OCI-LY3 (cell line): ENCODE measurements around the gene WDR18.

ENCODE experiments used
- H2AFZ ChIP-seq: fragments of 200-600, 300-600 bp; shearing (Covaris generic); 2 replicates; pipeline ENCODE4 v1.6.0; 2014; ENCODE audit warnings: antibody characterized with exemption, low read depth, low read length
- H3K27ac ChIP-seq: fragments of 200-600, 300-600 bp; sonication (generic); 2 replicates; pipeline ENCODE4 v1.5.1; 2014; ENCODE audit warnings: mild to moderate bottlenecking, low read length, moderate library complexity, mixed read lengths
- H3K27me3 ChIP-seq: fragments of 200-600, 300-600 bp; sonication (generic); 2 replicates; pipeline ENCODE4 v1.6.1; 2014; ENCODE audit warnings: low read depth, low read length, mixed read lengths
- H3K36me3 ChIP-seq: fragments of 200-600, 300-600 bp; sonication (generic); replicated peaks from 2 replicates; pipeline ENCODE3; 2014; ENCODE audit warnings: low read depth, low read length, mixed read lengths
- H3K4me1 ChIP-seq: fragments of 300-600, 200-600 bp; sonication (generic); 2 replicates; pipeline ENCODE4 v1.6.1; 2014; ENCODE audit warnings: low read length, mixed read lengths
- H3K4me2 ChIP-seq: fragments of 200-600, 300-600 bp; sonication (generic); 2 replicates; pipeline ENCODE4 v1.6.1; 2014; ENCODE audit warnings: low read length, mixed read lengths
- H3K4me3 ChIP-seq: fragments of 300-600, 200-600 bp; sonication (generic); 2 replicates; pipeline ENCODE4 v1.5.1; 2014; ENCODE audit warnings: antibody characterized with exemption, mild to moderate bottlenecking, low read length, moderate library complexity
- H3K79me2 ChIP-seq: fragments of 300-600, 200-600 bp; shearing (Covaris generic); 2 replicates; pipeline ENCODE4 v1.6.1; 2014; ENCODE audit warnings: mild to moderate bottlenecking, low read length, mixed read lengths
- H3K9ac ChIP-seq: fragments of 300-600, 200-600 bp; shearing (Covaris generic); 2 replicates; pipeline ENCODE4 v1.6.0; 2014; ENCODE audit warnings: mild to moderate bottlenecking, low read length, moderate library complexity
- H3K9me3 ChIP-seq: fragments of 200-600, 300-600 bp; shearing (Covaris generic); 2 replicates; pipeline ENCODE4 v1.6.1; 2014; ENCODE audit warnings: low read length, mixed read lengths; ENCODE audit not compliant: insufficient read depth
- H4K20me1 ChIP-seq: fragments of 200-600, 300-600 bp; sonication (generic); 2 replicates; pipeline ENCODE4 v1.6.1; 2016; ENCODE audit warnings: low read length, mixed read lengths; ENCODE audit not compliant: insufficient read depth
- CTCF ChIP-seq: fragments of 200-600, 300-600 bp; sonication (generic); IDR thresholded peaks from 2 replicates; pipeline ENCODE4 v1.5.1; 2014; ENCODE audit warnings: antibody characterized with exemption, low read length, low read depth
- EZH2phosphoT487 ChIP-seq: fragments of 200-600 bp; shearing (Covaris generic); IDR thresholded peaks from 2 replicates; pipeline ENCODE4 v1.6.1; 2018; ENCODE audit warnings: antibody characterized with exemption, mixed run types, low read depth

The WDR18 gene

GRCh38 chr19:1028062-1028926 is 44.1 kb downstream of the WDR18 start:
- H3K27me3 ChIP-seq = no peaks in the 10 kb centered on the region
- peak overlapping the region; percentile 85 for H3K4me2 ChIP-seq
- H4K20me1 ChIP-seq = peaks cover 30% of the 10 kb centered on the region
- H3K36me3 ChIP-seq = peaks cover 34% of the 10 kb centered on the region
- TF ChIP-seq CTCF (no peak), EZH2phosphoT487 (no peak)
- H3K27ac ChIP-seq = peak overlapping the region; percentile 86
- peak overlapping the region; percentile 88 for H3K4me3 ChIP-seq
- peaks cover 11% of the 10 kb centered on the region for H3K4me1 ChIP-seq
- H3K9ac ChIP-seq = peak overlapping the region; percentile 96
- no peak overlapping the region for H2AFZ ChIP-seq
- H3K9me3 ChIP-seq = no peaks in the 10 kb centered on the region
- peaks cover 65% of the 10 kb centered on the region for H3K79me2 ChIP-seq

GRCh38 chr19:1032264-1032867 is 48.2 kb downstream of the WDR18 start:
- no peaks in the 10 kb centered on the region for H3K27me3 ChIP-seq
- H3K4me2 ChIP-seq = no peak overlapping the region
- H4K20me1 ChIP-seq = peaks cover 30% of the 10 kb centered on the region
- no peak overlapping the region for H3K4me3 ChIP-seq
- no peak overlapping the region for H3K27ac ChIP-seq
- no peak overlapping the region for H3K9ac ChIP-seq
- H3K4me1 ChIP-seq = peaks cover 16% of the 10 kb centered on the region
- peaks cover 46% of the 10 kb centered on the region for H3K36me3 ChIP-seq
- no peak for TF ChIP-seq EZH2phosphoT487
- no peak for TF ChIP-seq CTCF
- H3K9me3 ChIP-seq = no peaks in the 10 kb centered on the region
- no peak overlapping the region for H2AFZ ChIP-seq
- H3K79me2 ChIP-seq = peaks cover 63% of the 10 kb centered on the region

DNA sequence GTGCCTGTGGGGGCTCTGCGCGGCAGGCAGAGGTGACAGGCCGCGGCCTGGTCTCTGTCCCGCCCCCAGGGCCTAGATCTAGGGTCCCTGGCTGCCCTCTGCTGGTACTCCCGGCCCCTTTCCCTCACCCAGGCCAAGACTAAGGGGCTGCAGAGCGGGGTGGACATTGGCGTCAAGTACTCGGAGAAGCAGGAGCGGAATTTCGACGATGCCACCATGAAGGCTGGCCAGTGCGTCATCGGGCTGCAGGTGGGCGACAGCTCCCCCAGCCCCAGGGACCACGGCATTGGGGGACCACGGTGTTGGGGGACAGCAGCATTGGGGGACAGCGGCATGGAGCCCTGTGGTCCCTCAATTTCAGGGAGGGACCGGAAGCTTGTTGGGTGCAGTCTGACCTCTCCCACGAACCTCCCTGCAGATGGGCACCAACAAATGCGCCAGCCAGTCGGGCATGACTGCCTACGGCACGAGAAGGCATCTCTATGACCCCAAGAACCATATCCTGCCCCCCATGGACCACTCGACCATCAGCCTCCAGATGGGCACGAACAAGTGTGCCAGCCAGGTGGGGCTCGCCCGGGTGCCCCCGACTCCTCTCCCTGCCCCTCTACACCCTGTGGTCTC is 52.0 kb downstream of the WDR18 start:
- TF ChIP-seq EZH2phosphoT487 (no peak), CTCF (peak; percentile 23; the same call in 1 of the 2 replicates)
- Histone ChIP-seq H3K4me3 (no peak overlapping the region), H3K4me1 (peaks cover 36% of the 10 kb centered on the region), H3K9ac (no peak overlapping the region), H3K27ac (peak overlapping the region; percentile 92), H3K4me2 (no peak overlapping the region), H3K27me3 (no peaks in the 10 kb centered on the region), H2AFZ (no peak overlapping the region), H3K36me3 (peaks cover 31% of the 10 kb centered on the region), H4K20me1 (peaks cover 4% of the 10 kb centered on the region; the same call in 1 of the 2 replicates), H3K79me2 (peaks cover 34% of the 10 kb centered on the region), H3K9me3 (no peaks in the 10 kb centered on the region)

DNA sequence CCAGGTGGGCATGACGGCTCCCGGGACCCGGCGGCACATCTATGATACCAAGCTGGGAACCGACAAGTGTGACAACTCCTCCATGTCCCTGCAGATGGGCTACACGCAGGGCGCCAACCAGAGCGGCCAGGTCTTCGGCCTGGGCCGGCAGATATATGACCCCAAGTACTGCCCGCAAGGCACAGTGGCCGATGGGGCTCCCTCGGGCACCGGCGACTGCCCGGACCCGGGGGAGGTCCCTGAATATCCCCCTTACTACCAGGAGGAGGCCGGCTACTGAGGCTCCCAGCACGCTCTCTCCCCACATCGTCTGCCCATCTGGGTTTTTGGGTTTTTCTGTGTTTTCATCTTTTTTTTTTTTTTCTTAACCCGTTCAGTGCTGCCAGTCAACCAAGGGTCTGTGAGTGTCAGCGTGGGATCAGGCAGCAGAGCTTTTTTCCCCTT is 53.5 kb downstream of the WDR18 start:
- Histone ChIP-seq H3K36me3 (peaks cover 30% of the 10 kb centered on the region), H3K4me3 (peak overlapping the region; percentile 82), H3K4me2 (peak overlapping the region; percentile 81), H3K9ac (peak overlapping the region; percentile 73), H4K20me1 (peaks cover 5% of the 10 kb centered on the region; the same call in 1 of the 2 replicates), H3K9me3 (no peaks in the 10 kb centered on the region), H3K4me1 (peaks cover 41% of the 10 kb centered on the region), H2AFZ (no peak overlapping the region), H3K79me2 (peaks cover 28% of the 10 kb centered on the region), H3K27ac (peak overlapping the region; percentile 92), H3K27me3 (no peaks in the 10 kb centered on the region)
- TF ChIP-seq EZH2phosphoT487 (no peak), CTCF (no peak)
